ENCODE results near the gene HAL. TPM values are rescaled to one million over a fixed set of nuclear protein-coding genes. Genes with fewer than 3 reads are reported as not detected.

The HAL gene
- total RNA-seq, 1 donor = 0.36 TPM

GRCh38 chr12:96025518-96025917 is 29.4 kb upstream of the HAL start:
- no peaks in the 10 kb centered on the region for H3K27me3 ChIP-seq (ENCODE audit: insufficient read depth, low read length)
- no peaks in the 10 kb centered on the region for H3K9me3 ChIP-seq (ENCODE audit: low read depth, low read length)
- H4K20me1 ChIP-seq (ENCODE audit: insufficient read depth, low read length) = no peaks in the 10 kb centered on the region
- no peak overlapping the region for H3K27ac ChIP-seq (ENCODE audit: low read depth, low read length)
- no peak for DNase-seq (ENCODE audit: insufficient read length, low spot score, missing footprints)
- H3K79me2 ChIP-seq (ENCODE audit: insufficient read depth, low read length) = peaks cover 10% of the 10 kb centered on the region
- no peak overlapping the region for H2AFZ ChIP-seq (ENCODE audit: low read length)
- TF ChIP-seq, protein P1, sequence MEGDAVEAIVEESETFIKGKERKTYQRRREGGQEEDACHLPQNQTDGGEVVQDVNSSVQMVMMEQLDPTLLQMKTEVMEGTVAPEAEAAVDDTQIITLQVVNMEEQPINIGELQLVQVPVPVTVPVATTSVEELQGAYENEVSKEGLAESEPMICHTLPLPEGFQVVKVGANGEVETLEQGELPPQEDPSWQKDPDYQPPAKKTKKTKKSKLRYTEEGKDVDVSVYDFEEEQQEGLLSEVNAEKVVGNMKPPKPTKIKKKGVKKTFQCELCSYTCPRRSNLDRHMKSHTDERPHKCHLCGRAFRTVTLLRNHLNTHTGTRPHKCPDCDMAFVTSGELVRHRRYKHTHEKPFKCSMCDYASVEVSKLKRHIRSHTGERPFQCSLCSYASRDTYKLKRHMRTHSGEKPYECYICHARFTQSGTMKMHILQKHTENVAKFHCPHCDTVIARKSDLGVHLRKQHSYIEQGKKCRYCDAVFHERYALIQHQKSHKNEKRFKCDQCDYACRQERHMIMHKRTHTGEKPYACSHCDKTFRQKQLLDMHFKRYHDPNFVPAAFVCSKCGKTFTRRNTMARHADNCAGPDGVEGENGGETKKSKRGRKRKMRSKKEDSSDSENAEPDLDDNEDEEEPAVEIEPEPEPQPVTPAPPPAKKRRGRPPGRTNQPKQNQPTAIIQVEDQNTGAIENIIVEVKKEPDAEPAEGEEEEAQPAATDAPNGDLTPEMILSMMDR (IDR thresholded peaks at IDR 0.05; ENCODE audit: extremely low read depth, low read depth, low read length) = no peak
- H3K4me3 ChIP-seq (ENCODE audit: insufficient read depth, low read length) = no peak overlapping the region
- no peaks in the 10 kb centered on the region for H3K4me1 ChIP-seq (ENCODE audit: insufficient read depth, low read length)
- no peak overlapping the region for H3K4me2 ChIP-seq (ENCODE audit: insufficient read depth, low read length)
- peaks cover 40% of the 10 kb centered on the region for H3K36me3 ChIP-seq (ENCODE audit: insufficient read depth, low read length)

GRCh38 chr12:96020314-96021003 is 24.3 kb upstream of the HAL start:
- Histone ChIP-seq H3K4me1 (ENCODE audit: insufficient read depth, low read length) (no peaks in the 10 kb centered on the region), H4K20me1 (ENCODE audit: insufficient read depth, low read length) (no peaks in the 10 kb centered on the region), H3K9me3 (ENCODE audit: low read depth, low read length) (no peaks in the 10 kb centered on the region), H3K36me3 (ENCODE audit: insufficient read depth, low read length) (peaks cover 40% of the 10 kb centered on the region), H3K4me2 (ENCODE audit: insufficient read depth, low read length) (no peak overlapping the region), H3K27ac (ENCODE audit: low read depth, low read length) (no peak overlapping the region), H3K4me3 (ENCODE audit: insufficient read depth, low read length) (no peak overlapping the region), H2AFZ (ENCODE audit: low read length) (no peak overlapping the region), H3K27me3 (ENCODE audit: insufficient read depth, low read length) (no peaks in the 10 kb centered on the region), H3K79me2 (ENCODE audit: insufficient read depth, low read length) (no peaks in the 10 kb centered on the region)
- TF ChIP-seq, protein P1 (IDR thresholded peaks at IDR 0.05; ENCODE audit: extremely low read depth, low read depth, low read length) = no peak
- no peak for DNase-seq (ENCODE audit: insufficient read length, low spot score, missing footprints)

DNA sequence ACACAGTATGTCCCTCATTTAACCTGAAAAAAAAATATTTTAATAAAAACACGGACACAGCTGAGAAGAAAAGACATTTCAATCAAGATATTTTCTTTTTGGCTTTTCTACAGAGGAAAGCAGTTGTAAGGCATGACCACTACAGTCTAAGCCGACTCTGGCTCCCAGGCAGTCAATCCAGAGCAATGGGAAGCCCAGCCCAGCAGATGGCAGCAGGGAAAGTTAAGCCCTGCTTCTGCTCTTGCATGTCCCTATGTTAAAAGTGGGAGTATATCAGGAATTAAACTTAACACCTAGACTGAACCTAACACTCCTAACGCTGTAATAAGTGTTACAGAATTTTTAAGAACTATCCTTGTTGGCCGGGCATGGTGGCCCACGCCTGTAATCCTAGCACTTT is 19.5 kb upstream of the HAL start:
- TF ChIP-seq, protein P1 (IDR thresholded peaks at IDR 0.05; ENCODE audit: extremely low read depth, low read depth, low read length) = peak; percentile 55
- Histone ChIP-seq H2AFZ (ENCODE audit: low read length) (no peak overlapping the region), H3K4me2 (ENCODE audit: insufficient read depth, low read length) (no peak overlapping the region), H3K27me3 (ENCODE audit: insufficient read depth, low read length) (no peaks in the 10 kb centered on the region), H3K4me1 (ENCODE audit: insufficient read depth, low read length) (no peaks in the 10 kb centered on the region), H3K9me3 (ENCODE audit: low read depth, low read length) (no peaks in the 10 kb centered on the region), H3K4me3 (ENCODE audit: insufficient read depth, low read length) (no peak overlapping the region), H3K36me3 (ENCODE audit: insufficient read depth, low read length) (peaks cover 45% of the 10 kb centered on the region), H3K27ac (ENCODE audit: low read depth, low read length) (no peak overlapping the region), H4K20me1 (ENCODE audit: insufficient read depth, low read length) (no peaks in the 10 kb centered on the region), H3K79me2 (ENCODE audit: insufficient read depth, low read length) (no peaks in the 10 kb centered on the region)
- DNase-seq (ENCODE audit: insufficient read length, low spot score, missing footprints) = no peak

DNA sequence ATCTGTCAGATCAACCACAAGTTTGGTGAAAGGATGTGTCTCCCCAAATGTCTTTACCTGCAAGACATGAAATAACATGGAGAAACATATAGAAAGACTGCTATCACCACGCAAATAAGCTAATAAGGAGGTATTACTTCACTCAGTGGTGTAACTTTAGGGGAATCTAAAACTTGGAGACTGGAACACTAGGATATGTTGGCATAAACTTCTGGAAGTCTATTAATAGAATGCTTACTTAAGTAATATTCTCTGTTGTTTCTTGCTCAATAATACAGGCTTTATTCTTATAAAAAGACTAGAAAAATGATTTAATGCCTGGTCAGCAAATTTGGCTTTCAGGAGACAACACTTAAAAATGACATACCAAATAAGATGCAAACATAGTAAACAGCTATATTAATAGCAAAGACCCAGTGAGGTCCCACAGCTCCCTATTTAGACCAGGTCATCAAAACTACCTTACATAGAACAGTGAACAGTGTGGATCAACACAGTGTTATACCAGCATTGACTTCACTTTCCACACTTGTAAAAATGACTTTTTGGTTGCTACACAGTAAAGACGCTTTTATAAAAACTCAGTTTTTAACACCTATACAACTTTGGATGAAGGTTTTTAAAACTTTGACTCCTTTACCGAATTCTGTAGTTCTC is 18.9 kb upstream of the HAL start:
- DNase-seq (ENCODE audit: insufficient read length, low spot score, missing footprints) = no peak

More for the DNA sequence above, 18.9 kb upstream of the HAL start:
- no peak overlapping the region for H2AFZ ChIP-seq (ENCODE audit: low read length)
- no peak overlapping the region for H3K4me3 ChIP-seq (ENCODE audit: insufficient read depth, low read length)
- no peaks in the 10 kb centered on the region for H3K27me3 ChIP-seq (ENCODE audit: insufficient read depth, low read length)
- no peaks in the 10 kb centered on the region for H4K20me1 ChIP-seq (ENCODE audit: insufficient read depth, low read length)
- H3K9me3 ChIP-seq (ENCODE audit: low read depth, low read length) = no peaks in the 10 kb centered on the region
- no peak overlapping the region for H3K27ac ChIP-seq (ENCODE audit: low read depth, low read length)
- no peaks in the 10 kb centered on the region for H3K79me2 ChIP-seq (ENCODE audit: insufficient read depth, low read length)
- TF ChIP-seq, protein P1 (IDR thresholded peaks at IDR 0.05; ENCODE audit: extremely low read depth, low read depth, low read length) = no peak
- H3K4me1 ChIP-seq (ENCODE audit: insufficient read depth, low read length) = no peaks in the 10 kb centered on the region
- no peak overlapping the region for H3K4me2 ChIP-seq (ENCODE audit: insufficient read depth, low read length)
- peaks cover 48% of the 10 kb centered on the region for H3K36me3 ChIP-seq (ENCODE audit: insufficient read depth, low read length)
